Nephron (organoid): ENCODE results near the gene PSMD9.
"Not testable (repeated sequence)": the region's sequence is repeated elsewhere in the genome, so short reads cannot be mapped to it uniquely, and the experiment has no call there.

Experiments used
- H3K27ac Mint-ChIP-seq, 3 experiments: 2 replicates each; pipeline ENCODE4 v1.8.0; 2020; ENCODE audit warnings: mixed read lengths in 3 of 3, mild to moderate bottlenecking in 2 of 3, moderate library complexity in 1 of 3
- H3K27me3 Mint-ChIP-seq: 2 replicates; pipeline ENCODE4 v1.8.0; 2021; ENCODE audit warnings: low read depth, mild to moderate bottlenecking, moderate library complexity, mixed read lengths
- H3K36me3 Mint-ChIP-seq: 2 replicates; pipeline ENCODE4 v1.8.0; 2020; ENCODE audit warnings: low read depth, mixed read lengths
- H3K4me1 Mint-ChIP-seq: 2 replicates; pipeline ENCODE4 v1.8.0; 2020; ENCODE audit warnings: mixed read lengths
- H3K4me3 Mint-ChIP-seq, 3 experiments: 2 replicates each; pipeline ENCODE4 v1.8.0; 2020; ENCODE audit warnings: mild to moderate bottlenecking in 3 of 3, mixed read lengths in 3 of 3, moderate library complexity in 2 of 3
- H3K9me3 Mint-ChIP-seq: 2 replicates; pipeline ENCODE4 v1.8.0; 2020; ENCODE audit warnings: mixed read lengths
- CTCF ChIP-seq, 3 experiments: fragments of 200-600 bp; sonication (generic); IDR thresholded peaks; one replicate each; pipeline ENCODE4 v1.5.0; 2021; ENCODE audit warnings: antibody characterized with exemption in 3 of 3; ENCODE audit not compliant: unreplicated experiment in 3 of 3

The PSMD9 gene

GRCh38 chr12:121889274-121889624, 659 bp downstream of the PSMD9 start:
- Mint-ChIP-seq H3K4me3 (peak overlapping the region; percentile 96 to 100 (median 100)), H3K4me1 (peaks cover 33% of the 10 kb centered on the region), H3K27ac (peak overlapping the region; percentile 96 to 99 (median 97)), H3K27me3 (peaks cover 6% of the 10 kb centered on the region), H3K36me3 (peaks cover 14% of the 10 kb centered on the region), H3K9me3 (no peaks in the 10 kb centered on the region)
- no peak for TF ChIP-seq CTCF (IDR thresholded peaks at IDR 0.05; ENCODE audit: unreplicated experiment in 3 of 3)

- peaks cover 37% of the 10 kb centered on the region for H3K4me1 Mint-ChIP-seq
- H3K9me3 Mint-ChIP-seq, H3K27me3 Mint-ChIP-seq: not testable (repeated sequence)
- H3K4me3 Mint-ChIP-seq = peak overlapping the region; percentile 96 to 100 (median 100)
- H3K27ac Mint-ChIP-seq = peak overlapping the region; percentile 96 to 99 (median 97)
- peaks cover 15% of the 10 kb centered on the region for H3K36me3 Mint-ChIP-seq
These were observed 1.1 kb downstream of the PSMD9 start for GRCh38 chr12:121889661-121890060.

- no peaks in the 10 kb centered on the region for H3K27me3 Mint-ChIP-seq
- H3K4me3 Mint-ChIP-seq = no peak overlapping the region
- peak overlapping the region in 1 of 3 experiments; percentile 68 for H3K27ac Mint-ChIP-seq
- no peak for TF ChIP-seq CTCF (IDR thresholded peaks at IDR 0.05; ENCODE audit: unreplicated experiment in 3 of 3)
- H3K9me3 Mint-ChIP-seq = no peaks in the 10 kb centered on the region
- H3K36me3 Mint-ChIP-seq = peaks cover 31% of the 10 kb centered on the region
- peaks cover 42% of the 10 kb centered on the region for H3K4me1 Mint-ChIP-seq
These were observed 4.3 kb downstream of the PSMD9 start for GRCh38 chr12:121892673-121893561.

- peaks cover 34% of the 10 kb centered on the region for H3K36me3 Mint-ChIP-seq
- TF ChIP-seq CTCF (IDR thresholded peaks at IDR 0.05; ENCODE audit: unreplicated experiment in 3 of 3) = no peak
- peak overlapping the region; percentile 24 to 55 (median 45) for H3K4me3 Mint-ChIP-seq
- peak overlapping the region; percentile 54 to 68 (median 55) for H3K27ac Mint-ChIP-seq
- no peaks in the 10 kb centered on the region for H3K9me3 Mint-ChIP-seq
- H3K27me3 Mint-ChIP-seq = no peaks in the 10 kb centered on the region
- H3K4me1 Mint-ChIP-seq = peaks cover 33% of the 10 kb centered on the region
These were observed 5.4 kb downstream of the PSMD9 start for GRCh38 chr12:121893961-121894460.

GRCh38 chr12:121894633-121895032, 6.0 kb downstream of the PSMD9 start:
- Mint-ChIP-seq H3K27me3 (no peaks in the 10 kb centered on the region), H3K4me3 (no peak overlapping the region), H3K4me1 (peaks cover 26% of the 10 kb centered on the region), H3K27ac (peak overlapping the region; percentile 54 to 68 (median 55)), H3K36me3 (peaks cover 40% of the 10 kb centered on the region), H3K9me3 (no peaks in the 10 kb centered on the region)
- peak; percentile 34 to 40 (median 35) for TF ChIP-seq CTCF (IDR thresholded peaks at IDR 0.05; ENCODE audit: unreplicated experiment in 3 of 3)

- Mint-ChIP-seq H3K4me1 (peaks cover 18% of the 10 kb centered on the region), H3K36me3 (peaks cover 59% of the 10 kb centered on the region), H3K27me3 (no peaks in the 10 kb centered on the region), H3K9me3 (no peaks in the 10 kb centered on the region), H3K27ac (no peak overlapping the region), H3K4me3 (no peak overlapping the region)
- TF ChIP-seq CTCF (IDR thresholded peaks at IDR 0.05; ENCODE audit: unreplicated experiment in 3 of 3) = no peak
These were observed 9.7 kb downstream of the PSMD9 start for GRCh38 chr12:121898287-121898686.
